Liver (tissue), 3 donors: ENCODE data around the gene SRSF6.

ENCODE experiments used
- GABPA ChIP-seq, 2 donors: IDR thresholded peaks in 1 of 2; conservative IDR thresholded peaks in 1 of 2; 2 replicates each; pipeline ENCODE4 v1.6.1; 2016; ENCODE audit warnings: antibody characterized with exemption in 2 of 2, mild to moderate bottlenecking in 1 of 2, moderate library complexity in 1 of 2
- JUND ChIP-seq, 2 donors: IDR thresholded peaks; 2 replicates each; pipeline ENCODE4 v1.6.1; 2016; ENCODE audit warnings: antibody characterized with exemption in 2 of 2
- RAD21 ChIP-seq, 2 donors: IDR thresholded peaks; 2 replicates each; pipeline ENCODE4 v1.6.1; 2016; ENCODE audit warnings: antibody characterized with exemption in 2 of 2, mild to moderate bottlenecking in 2 of 2
- RXRA ChIP-seq, 2 donors: IDR thresholded peaks; 2 replicates each; pipeline ENCODE4 v1.6.1; 2017 to 2018; ENCODE audit warnings: antibody characterized with exemption in 2 of 2, mild to moderate bottlenecking in 1 of 2
- SP1 ChIP-seq: IDR thresholded peaks from 2 replicates; pipeline ENCODE4 v1.6.1; 2018; ENCODE audit warnings: antibody characterized with exemption, mild to moderate bottlenecking
- TAF1 ChIP-seq: conservative IDR thresholded peaks from 2 replicates; pipeline ENCODE4 v1.6.1; 2016; ENCODE audit warnings: antibody characterized with exemption, mild to moderate bottlenecking
- YY1 ChIP-seq: IDR thresholded peaks from 2 replicates; pipeline ENCODE4 v1.6.1; 2016; ENCODE audit warnings: antibody characterized with exemption, mild to moderate bottlenecking
- TF ChIP-seq, protein P1 (sequence below): IDR thresholded peaks from 2 replicates; pipeline ENCODE4 v1.6.1; 2016; ENCODE audit warnings: antibody characterized with exemption
- TF ChIP-seq, protein P2 (sequence below): fragments of 150-350 bp; IDR thresholded peaks from 2 replicates; pipeline ENCODE4 v1.5.1; 2017; ENCODE audit warnings: improper control_type of control experiment, low read depth, low read length; ENCODE audit not compliant: missing input control
- TF ChIP-seq, protein P3 (sequence below): IDR thresholded peaks from 2 replicates; pipeline ENCODE4 v1.6.1; 2016; ENCODE audit warnings: antibody characterized with exemption, mild to moderate bottlenecking
- donor health status: healthy.
- donor health status: healthy.

DNA sequence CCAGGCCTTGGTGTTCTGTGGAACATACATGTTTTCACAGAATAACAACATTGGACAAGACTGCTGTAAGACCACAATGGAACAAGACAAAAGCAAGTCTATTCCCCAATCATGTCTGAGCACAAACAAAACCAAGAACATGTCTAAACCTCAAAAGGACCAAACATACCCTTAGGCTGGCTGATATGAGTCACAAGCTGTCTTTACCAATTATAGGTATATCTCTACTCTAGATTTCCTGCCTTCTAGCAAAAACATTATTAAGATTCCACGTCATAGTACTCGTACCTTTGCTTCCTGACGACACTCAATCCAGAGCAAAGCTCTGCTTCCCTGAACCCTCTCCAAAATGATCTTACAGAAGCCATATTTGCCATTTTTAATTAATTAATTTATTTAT lies 34.4 kb downstream of the SRSF6 start:
- TF ChIP-seq, protein P1, sequence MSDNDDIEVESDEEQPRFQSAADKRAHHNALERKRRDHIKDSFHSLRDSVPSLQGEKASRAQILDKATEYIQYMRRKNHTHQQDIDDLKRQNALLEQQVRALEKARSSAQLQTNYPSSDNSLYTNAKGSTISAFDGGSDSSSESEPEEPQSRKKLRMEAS = no peak
- TF ChIP-seq, protein P2, sequence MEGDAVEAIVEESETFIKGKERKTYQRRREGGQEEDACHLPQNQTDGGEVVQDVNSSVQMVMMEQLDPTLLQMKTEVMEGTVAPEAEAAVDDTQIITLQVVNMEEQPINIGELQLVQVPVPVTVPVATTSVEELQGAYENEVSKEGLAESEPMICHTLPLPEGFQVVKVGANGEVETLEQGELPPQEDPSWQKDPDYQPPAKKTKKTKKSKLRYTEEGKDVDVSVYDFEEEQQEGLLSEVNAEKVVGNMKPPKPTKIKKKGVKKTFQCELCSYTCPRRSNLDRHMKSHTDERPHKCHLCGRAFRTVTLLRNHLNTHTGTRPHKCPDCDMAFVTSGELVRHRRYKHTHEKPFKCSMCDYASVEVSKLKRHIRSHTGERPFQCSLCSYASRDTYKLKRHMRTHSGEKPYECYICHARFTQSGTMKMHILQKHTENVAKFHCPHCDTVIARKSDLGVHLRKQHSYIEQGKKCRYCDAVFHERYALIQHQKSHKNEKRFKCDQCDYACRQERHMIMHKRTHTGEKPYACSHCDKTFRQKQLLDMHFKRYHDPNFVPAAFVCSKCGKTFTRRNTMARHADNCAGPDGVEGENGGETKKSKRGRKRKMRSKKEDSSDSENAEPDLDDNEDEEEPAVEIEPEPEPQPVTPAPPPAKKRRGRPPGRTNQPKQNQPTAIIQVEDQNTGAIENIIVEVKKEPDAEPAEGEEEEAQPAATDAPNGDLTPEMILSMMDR = no peak
- TF ChIP-seq RXRA (IDR thresholded peaks at IDR 0.05) = no peak
- no peak for TF ChIP-seq RAD21 (IDR thresholded peaks at IDR 0.05)
- no peak for TF ChIP-seq TAF1
- no peak for TF ChIP-seq JUND (IDR thresholded peaks at IDR 0.05)
- TF ChIP-seq GABPA (IDR thresholded peaks at IDR 0.05 in 1 of 2, conservative IDR thresholded peaks at IDR 0.05 in 1 of 2) = no peak
- no peak for TF ChIP-seq SP1
- TF ChIP-seq, protein P3, sequence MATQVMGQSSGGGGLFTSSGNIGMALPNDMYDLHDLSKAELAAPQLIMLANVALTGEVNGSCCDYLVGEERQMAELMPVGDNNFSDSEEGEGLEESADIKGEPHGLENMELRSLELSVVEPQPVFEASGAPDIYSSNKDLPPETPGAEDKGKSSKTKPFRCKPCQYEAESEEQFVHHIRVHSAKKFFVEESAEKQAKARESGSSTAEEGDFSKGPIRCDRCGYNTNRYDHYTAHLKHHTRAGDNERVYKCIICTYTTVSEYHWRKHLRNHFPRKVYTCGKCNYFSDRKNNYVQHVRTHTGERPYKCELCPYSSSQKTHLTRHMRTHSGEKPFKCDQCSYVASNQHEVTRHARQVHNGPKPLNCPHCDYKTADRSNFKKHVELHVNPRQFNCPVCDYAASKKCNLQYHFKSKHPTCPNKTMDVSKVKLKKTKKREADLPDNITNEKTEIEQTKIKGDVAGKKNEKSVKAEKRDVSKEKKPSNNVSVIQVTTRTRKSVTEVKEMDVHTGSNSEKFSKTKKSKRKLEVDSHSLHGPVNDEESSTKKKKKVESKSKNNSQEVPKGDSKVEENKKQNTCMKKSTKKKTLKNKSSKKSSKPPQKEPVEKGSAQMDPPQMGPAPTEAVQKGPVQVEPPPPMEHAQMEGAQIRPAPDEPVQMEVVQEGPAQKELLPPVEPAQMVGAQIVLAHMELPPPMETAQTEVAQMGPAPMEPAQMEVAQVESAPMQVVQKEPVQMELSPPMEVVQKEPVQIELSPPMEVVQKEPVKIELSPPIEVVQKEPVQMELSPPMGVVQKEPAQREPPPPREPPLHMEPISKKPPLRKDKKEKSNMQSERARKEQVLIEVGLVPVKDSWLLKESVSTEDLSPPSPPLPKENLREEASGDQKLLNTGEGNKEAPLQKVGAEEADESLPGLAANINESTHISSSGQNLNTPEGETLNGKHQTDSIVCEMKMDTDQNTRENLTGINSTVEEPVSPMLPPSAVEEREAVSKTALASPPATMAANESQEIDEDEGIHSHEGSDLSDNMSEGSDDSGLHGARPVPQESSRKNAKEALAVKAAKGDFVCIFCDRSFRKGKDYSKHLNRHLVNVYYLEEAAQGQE = no peak
- no peak for TF ChIP-seq YY1
